LNCaP clone FGC (cell line): ENCODE results near the gene GNA12.

Experiments used
- DNase-seq: peaks from one replicate; pipeline ENCODE4 v3.0.0-alpha.2; 2011; ENCODE audit warnings: low read depth
- H3K4me3 ChIP-seq: 2 replicates; pipeline ENCODE4 v1.5.1; 2011; ENCODE audit warnings: mild to moderate bottlenecking, low read depth, low read length, control low read depth
- CTCF ChIP-seq: IDR thresholded peaks from 2 replicates; pipeline ENCODE4 v1.5.1; 2012; ENCODE audit warnings: mild to moderate bottlenecking; ENCODE audit not compliant: control insufficient read depth, insufficient read depth; ENCODE audit errors: extremely low read depth

GNA12 gene

GRCh38 chr7:2832461-2832860 lies 11.6 kb downstream of the GNA12 start:
- no peak for TF ChIP-seq CTCF
- H3K4me3 ChIP-seq: no peak overlapping the region
- DNase-seq: no peak

- DNase-seq: peak; percentile 94
- TF ChIP-seq CTCF: no peak
- H3K4me3 ChIP-seq: 0 out of 2 replicates have a peak overlapping the region, but pooled peaks have one; percentile 10
Observed at GRCh38 chr7:2830609-2831376, 13.3 kb downstream of the GNA12 start.

DNA sequence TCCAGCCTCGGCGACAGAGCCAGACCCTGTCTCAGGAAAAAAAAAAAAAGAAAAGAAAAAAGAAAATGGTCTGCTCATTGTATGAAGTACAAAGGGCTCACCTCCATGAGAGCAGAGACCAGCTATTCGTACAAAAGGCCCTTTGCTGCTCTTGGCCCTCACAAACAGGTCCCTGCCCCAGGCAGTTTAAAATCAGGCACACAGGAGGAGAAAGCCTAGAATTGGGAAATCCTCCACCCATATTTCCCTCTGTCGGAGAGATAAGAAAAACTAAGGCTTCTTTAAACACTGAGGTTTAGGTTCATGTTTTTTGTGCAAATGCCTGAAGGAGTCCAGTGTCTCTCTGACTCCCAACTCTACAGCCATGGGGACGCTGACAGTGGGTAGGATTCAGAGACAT lies 15.1 kb downstream of the GNA12 start:
- TF ChIP-seq CTCF: no peak
- no peak for DNase-seq
- no peak overlapping the region for H3K4me3 ChIP-seq

DNA sequence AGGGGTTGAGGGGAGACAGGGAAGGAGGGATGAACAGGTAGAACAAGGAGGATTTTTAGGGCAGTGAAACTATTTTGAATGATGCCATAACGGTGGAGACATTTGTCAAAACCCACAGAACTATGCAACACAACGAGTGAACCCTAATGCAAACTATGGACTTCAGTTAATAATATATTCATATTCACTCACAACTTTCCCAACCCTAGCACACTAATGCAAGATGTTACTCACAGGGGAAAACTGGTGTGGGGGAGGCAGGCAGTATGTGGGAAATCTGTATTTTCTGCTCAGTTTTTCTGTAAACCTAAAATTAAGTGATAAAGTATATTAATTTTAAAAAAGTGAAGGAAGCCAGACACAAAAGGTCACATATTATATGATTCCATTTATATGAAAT lies 17.3 kb downstream of the GNA12 start:
- no peak for DNase-seq

GRCh38 chr7:2825559-2826227 lies 18.4 kb downstream of the GNA12 start:
- TF ChIP-seq CTCF: no peak
- no peak for DNase-seq
- H3K4me3 ChIP-seq: no peak overlapping the region

More for the DNA sequence above, 17.3 kb downstream of the GNA12 start:
- no peak for TF ChIP-seq CTCF
- H3K4me3 ChIP-seq: no peak overlapping the region

- no peak for TF ChIP-seq CTCF
- no peak for DNase-seq
- H3K4me3 ChIP-seq: no peak overlapping the region
Observed at GRCh38 chr7:2824678-2825461, 19.2 kb downstream of the GNA12 start.
